Fibroblast of mammary gland (primary cell): ENCODE data around the gene ITPA.
"Not testable (repeated sequence)": the region's sequence is repeated elsewhere in the genome, so short reads cannot be mapped to it uniquely, and the experiment has no call there.

Experiments used
- DNase-seq: peaks from one replicate; pipeline ENCODE4 v3.0.0-alpha.2; 2010; ENCODE audit warnings: low read depth
- H3K4me3 ChIP-seq: 2 replicates; pipeline ENCODE4 v1.5.1; 2011; ENCODE audit warnings: low read depth, mild to moderate bottlenecking, low read length, moderate library complexity; ENCODE audit not compliant: control insufficient read depth
- TF ChIP-seq, protein P1 (sequence below): conservative IDR thresholded peaks from 2 replicates; pipeline ENCODE4 v1.5.1; 2011; ENCODE audit warnings: low read depth, low read length, inconsistent platforms; ENCODE audit not compliant: control insufficient read depth, insufficient read depth

Gene ITPA

DNA sequence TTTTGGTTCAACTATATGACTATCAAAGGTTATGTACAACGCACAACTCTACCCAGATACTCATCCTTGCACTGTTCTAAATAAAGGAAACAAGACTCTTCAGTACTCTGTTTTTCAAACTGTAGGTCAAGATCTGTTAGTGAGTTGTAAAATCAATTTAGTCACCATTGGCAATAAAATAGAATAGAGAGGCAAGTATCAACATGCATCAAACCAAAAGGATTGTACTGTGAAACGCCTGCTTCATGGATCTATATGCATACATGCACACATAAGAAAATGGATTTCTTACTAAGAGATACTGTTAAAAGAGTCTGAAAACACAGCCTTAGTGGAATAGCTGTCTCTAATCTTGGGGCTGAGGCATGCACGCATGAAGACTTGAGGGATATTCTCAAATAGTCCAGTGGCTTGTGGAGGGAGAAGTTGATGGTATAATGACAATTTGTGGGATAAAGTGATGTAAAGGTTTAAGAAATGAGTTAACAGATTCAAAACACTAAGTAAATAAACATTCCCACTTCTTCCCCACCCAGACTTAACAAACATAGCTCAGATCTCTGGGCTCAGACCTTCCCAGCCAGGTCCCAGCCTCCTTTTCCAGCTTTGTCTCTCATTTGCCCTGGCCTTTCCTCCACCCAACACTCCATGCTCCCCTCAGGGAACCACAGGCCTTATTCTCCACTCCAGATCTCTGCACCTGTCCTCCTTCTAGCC is 25.2 kb upstream of the ITPA start:
- no peak overlapping the region for H3K4me3 ChIP-seq
- no peak for DNase-seq
- TF ChIP-seq, protein P1, sequence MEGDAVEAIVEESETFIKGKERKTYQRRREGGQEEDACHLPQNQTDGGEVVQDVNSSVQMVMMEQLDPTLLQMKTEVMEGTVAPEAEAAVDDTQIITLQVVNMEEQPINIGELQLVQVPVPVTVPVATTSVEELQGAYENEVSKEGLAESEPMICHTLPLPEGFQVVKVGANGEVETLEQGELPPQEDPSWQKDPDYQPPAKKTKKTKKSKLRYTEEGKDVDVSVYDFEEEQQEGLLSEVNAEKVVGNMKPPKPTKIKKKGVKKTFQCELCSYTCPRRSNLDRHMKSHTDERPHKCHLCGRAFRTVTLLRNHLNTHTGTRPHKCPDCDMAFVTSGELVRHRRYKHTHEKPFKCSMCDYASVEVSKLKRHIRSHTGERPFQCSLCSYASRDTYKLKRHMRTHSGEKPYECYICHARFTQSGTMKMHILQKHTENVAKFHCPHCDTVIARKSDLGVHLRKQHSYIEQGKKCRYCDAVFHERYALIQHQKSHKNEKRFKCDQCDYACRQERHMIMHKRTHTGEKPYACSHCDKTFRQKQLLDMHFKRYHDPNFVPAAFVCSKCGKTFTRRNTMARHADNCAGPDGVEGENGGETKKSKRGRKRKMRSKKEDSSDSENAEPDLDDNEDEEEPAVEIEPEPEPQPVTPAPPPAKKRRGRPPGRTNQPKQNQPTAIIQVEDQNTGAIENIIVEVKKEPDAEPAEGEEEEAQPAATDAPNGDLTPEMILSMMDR = no peak

DNA sequence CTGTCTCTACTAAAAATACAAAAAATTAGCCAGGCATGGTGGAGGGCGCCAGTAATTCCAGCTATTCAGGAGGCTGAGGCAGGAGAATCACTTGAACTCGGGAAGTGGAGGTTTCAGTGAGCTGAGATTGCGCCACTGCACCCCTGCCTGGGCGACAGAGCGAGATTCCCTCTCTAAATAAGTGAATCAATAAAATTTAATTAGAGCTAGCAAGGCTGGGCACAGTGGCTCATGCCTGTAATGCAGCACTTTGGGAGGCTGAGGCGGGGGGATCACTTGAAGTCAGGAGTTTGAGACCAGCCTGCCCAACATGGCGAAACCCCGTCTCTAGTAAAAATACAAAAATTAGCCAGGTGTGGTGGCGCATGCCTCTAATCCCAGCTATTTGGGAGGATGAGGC is 21.4 kb upstream of the ITPA start:
- DNase-seq, H3K4me3 ChIP-seq: not testable (repeated sequence)

DNA sequence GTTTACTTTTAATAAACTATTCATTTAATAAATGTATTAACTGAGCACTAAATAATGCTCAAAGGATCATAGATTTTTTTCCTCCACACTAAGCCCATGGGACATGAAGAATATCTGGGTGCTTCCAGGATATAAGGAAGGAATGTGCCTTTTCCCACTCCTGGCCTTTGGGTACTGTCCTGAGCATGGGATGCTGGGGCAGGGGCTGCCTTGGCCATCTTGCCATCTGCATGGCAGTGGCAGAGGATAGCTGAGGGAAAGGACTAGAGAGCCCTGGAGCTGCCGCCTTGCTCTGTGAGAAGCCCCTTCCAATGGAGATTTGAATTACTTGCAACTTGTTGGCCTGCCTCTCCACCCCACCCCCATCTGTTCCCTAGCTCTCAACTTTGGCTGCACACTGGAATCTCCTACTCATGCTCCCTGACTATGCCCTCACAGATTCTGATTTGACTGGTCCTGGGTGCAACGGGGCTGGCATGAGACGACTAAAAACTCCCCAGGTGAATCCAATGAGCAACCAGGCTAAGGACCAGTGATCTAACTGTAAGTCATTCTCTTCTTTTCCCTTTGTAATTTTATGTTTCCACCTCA is 20.4 kb upstream of the ITPA start:
- DNase-seq = no peak
- TF ChIP-seq, protein P1 = no peak
- H3K4me3 ChIP-seq = no peak overlapping the region

DNA sequence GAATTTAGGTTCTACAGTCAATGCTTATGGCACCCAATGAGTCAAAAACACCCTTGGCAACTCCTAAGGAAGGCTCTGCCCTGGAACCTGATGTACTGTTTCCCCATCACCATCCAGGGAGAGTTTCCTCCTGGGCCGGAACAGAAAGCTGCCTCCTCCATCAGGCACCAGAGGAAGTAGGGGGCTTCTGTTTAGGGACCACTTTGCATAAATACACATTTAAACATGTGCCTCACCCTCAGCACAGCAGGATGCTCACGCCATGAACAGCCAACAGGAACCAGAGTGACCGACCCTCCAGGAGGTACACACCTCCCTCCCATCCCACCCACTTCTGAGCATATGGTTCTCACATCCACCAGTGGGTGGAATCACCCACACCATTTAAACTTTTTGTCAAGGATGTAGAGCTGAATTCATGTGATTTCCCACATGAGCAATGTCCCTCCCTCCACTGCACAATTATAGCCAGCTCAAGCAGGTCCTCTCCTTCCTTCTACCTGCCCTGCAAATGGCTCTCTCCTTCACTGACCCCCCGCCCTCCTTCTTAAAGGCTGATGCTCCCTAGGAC is 19.7 kb upstream of the ITPA start:
- no peak overlapping the region for H3K4me3 ChIP-seq
- TF ChIP-seq, protein P1 = no peak
- DNase-seq = no peak

DNA sequence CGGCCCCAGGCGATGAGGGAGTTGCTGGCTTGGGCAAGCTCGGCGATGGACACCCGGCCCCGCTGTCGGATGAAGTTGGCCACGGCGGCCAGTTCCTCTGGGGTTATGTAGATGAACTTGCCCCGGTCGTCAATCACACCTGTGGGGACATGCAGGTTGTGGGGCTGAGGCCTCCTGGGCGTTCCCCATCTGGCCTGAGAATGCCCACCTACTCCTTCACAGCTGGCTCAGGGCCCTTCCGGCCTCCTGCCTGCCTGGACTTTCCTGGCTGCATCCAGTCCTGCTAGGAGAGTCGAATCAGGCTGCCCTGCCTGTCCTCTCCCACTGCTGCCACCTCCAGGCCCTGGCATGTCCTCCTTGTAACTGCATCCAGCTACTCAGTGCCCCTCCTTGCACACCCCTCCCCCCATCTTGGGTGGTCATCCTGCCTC is 18.6 kb upstream of the ITPA start:
- TF ChIP-seq, protein P1 = no peak
- no peak for DNase-seq

DNA sequence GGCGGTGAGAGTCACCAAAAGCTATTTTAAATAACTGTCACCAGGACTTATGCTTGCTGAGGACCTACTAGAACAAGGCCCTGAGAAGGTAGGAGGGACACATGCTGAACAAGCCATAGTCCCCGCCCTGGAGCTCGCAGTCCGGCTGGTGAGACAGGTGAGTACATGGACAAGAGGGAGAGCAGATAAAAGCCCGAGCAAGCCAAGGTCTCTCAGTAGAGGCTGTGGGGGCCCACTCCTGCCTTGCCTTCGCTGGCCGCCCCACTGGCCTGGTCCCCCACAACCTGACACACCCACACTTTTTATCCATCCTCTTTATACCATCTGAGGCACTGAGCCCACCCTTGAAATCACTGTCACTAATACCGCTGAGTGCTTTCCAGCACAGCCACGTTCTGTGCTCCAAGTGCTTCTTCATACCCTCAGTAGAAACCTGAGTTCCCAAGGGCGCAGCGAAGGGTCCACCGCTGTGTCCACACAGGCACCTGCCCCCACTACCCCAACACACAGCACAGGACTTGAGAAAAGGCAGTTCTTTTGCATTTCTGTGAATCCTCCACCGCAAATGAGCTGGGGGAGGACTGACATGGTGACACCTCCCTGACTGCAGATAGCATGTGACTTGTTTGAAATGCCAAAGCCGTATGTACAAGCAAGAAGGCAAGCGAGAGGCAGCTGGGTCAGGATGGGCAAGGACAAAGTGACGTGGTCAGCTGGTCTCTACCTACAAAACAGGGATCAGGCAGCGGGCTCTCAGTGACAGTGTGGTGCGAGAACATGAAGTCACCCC is 16.9 kb upstream of the ITPA start:
- DNase-seq = no peak
- TF ChIP-seq, protein P1 = no peak
- no peak overlapping the region for H3K4me3 ChIP-seq

More for the DNA sequence above, 18.6 kb upstream of the ITPA start:
- H3K4me3 ChIP-seq = no peak overlapping the region
